Mucosa of gallbladder (tissue), 1 donor: ENCODE measurements around the gene GPR156. TPM values are rescaled to one million over a fixed set of nuclear protein-coding genes. Genes with fewer than 3 reads are reported as not detected.
A peak's percentile ranks its signal among the peaks of the same experiment; 100 is the strongest.
"Not testable (repeated sequence)": the region's sequence is repeated elsewhere in the genome, so short reads cannot be mapped to it uniquely, and the experiment has no call there.

Experiments used
- DNase-seq: peaks from one replicate; pipeline ENCODE4 v3.0.0-alpha.2; 2020; ENCODE audit warnings: low spot score
- total RNA-seq: library from RNA; stranded (reverse); gene quantifications from one replicate; pipeline ENCODE4 v1.2.1, GENCODE V29; 2021
- donor health status: DM: no; HTN: no; CAD: no.

Gene GPR156
- total RNA-seq, 1 donor from 2014 or later = 0.20 TPM

GRCh38 chr3:120161902-120162301 is 123.1 kb downstream of the GPR156 start:
- DNase-seq = no peak

- DNase-seq = peak; percentile 51
Measured at GRCh38 chr3:120160050-120160449, 125.0 kb downstream of the GPR156 start.

- DNase-seq = no peak
Measured at GRCh38 chr3:120157681-120158080, 127.3 kb downstream of the GPR156 start.

GRCh38 chr3:120157113-120157512 is 127.9 kb downstream of the GPR156 start:
- no peak for DNase-seq

GRCh38 chr3:120156699-120157098 is 128.3 kb downstream of the GPR156 start:
- DNase-seq = no peak

- DNase-seq = not testable (repeated sequence)
Measured at GRCh38 chr3:120155694-120156093, 129.3 kb downstream of the GPR156 start.

GRCh38 chr3:120155108-120155507 is 129.9 kb downstream of the GPR156 start:
- DNase-seq = no peak

- no peak for DNase-seq
Measured at GRCh38 chr3:120153294-120153693, 131.7 kb downstream of the GPR156 start.

- no peak for DNase-seq
Measured at GRCh38 chr3:120151791-120152190, 133.2 kb downstream of the GPR156 start.

GRCh38 chr3:120148187-120148949 is 136.7 kb downstream of the GPR156 start:
- DNase-seq = no peak

- peak; percentile 45 for DNase-seq
Measured at GRCh38 chr3:120147072-120147871, 137.8 kb downstream of the GPR156 start.

- no peak for DNase-seq
Measured at GRCh38 chr3:120145542-120146285, 139.3 kb downstream of the GPR156 start.

GRCh38 chr3:120144267-120144666 is 140.8 kb downstream of the GPR156 start:
- no peak for DNase-seq

GRCh38 chr3:120143676-120144075 is 141.3 kb downstream of the GPR156 start:
- no peak for DNase-seq

GRCh38 chr3:120142236-120142635 is 142.8 kb downstream of the GPR156 start:
- DNase-seq = no peak

- DNase-seq = no peak
Measured at GRCh38 chr3:120140098-120140742, 144.8 kb downstream of the GPR156 start.

- DNase-seq = no peak
Measured at GRCh38 chr3:120139140-120139539, 145.9 kb downstream of the GPR156 start.

- no peak for DNase-seq
Measured at GRCh38 chr3:120137548-120137947, 147.5 kb downstream of the GPR156 start.

- DNase-seq = no peak
Measured at GRCh38 chr3:120130656-120131055, 154.4 kb downstream of the GPR156 start.

GRCh38 chr3:120129718-120130513 is 155.1 kb downstream of the GPR156 start:
- DNase-seq = no peak

GRCh38 chr3:120129051-120129450 is 156.0 kb downstream of the GPR156 start:
- no peak for DNase-seq
